Effector CD8-positive, alpha-beta T cell (primary cell): ENCODE results near the gene TLE2.
"Not testable (repeated sequence)": the region's sequence is repeated elsewhere in the genome, so short reads cannot be mapped to it uniquely, and the experiment has no call there.

Source experiments
- DNase-seq: peaks from one replicate; lab custom pipeline; 2025; lab: John Stamatoyannopoulos, UW

TLE2 gene

DNA sequence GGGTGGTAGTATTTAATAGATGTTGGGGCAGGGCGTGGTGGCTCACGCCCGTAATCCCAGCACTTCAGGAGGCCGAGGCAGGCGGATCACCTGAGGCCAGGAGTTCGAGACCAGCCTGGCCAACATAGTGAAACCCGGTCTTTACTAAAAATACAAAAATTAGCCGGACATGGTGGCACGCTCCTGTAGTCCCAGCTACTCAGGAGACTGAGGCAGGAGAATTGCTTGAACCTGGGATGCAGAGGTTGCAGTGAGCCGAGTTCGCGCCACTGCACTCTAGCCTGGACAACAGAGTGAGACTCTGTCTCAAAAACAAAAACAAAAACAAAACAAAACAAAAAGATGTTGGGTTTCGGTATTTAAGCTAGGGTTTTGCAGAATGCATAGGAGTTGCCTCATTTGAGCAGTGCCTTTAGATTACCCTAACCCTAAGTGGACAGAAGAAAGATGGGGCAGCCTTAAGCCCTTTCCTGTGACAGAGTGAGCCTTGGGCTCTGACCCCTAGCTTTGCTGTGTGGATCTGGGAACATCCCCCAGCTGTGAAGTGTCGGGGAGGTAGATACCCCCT, 8.0 kb upstream of the TLE2 start:
- not testable (repeated sequence) for DNase-seq

DNA sequence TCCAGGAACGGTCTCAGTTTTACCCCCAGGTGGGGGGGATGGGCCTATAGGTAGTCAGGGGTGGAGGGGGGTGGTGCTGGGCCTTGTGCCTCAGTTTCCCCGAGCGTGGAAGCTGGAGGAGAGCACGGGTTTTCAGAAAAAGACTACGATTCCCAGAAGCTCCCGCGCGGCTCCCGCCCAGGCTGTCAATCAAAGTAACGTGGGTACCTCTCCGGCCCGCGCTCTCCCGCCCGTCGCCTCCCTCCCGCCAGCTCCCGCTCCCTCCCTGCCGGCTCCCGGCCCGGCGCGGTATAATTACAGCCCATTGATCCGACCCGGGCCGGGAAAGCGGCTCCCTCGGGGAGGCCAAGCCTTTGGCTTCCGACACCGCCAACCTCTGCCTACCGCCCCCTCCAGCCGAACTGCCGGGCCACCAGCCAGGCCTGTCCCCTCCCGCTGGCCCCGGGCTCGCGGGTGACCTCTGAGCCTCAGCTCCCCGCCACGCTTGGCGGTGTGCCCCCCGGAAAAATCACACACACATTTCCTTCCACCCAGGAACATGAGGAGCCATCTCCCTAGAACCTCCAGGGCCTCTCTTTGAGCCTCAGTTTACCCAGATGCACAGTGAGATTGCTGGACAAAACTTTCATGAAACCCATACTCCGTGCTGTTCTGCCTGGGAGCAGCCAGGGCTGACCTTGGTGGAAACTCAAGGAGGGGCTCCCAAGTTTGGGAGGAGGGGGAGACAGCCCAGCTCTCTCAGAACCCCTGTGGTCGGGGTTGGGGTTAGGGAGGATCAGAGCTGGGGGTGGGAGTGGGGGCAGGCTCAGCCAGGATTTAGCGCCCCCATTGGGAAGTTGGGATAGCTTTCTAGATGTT, 7.3 kb upstream of the TLE2 start:
- DNase-seq, result peak; percentile 57

DNA sequence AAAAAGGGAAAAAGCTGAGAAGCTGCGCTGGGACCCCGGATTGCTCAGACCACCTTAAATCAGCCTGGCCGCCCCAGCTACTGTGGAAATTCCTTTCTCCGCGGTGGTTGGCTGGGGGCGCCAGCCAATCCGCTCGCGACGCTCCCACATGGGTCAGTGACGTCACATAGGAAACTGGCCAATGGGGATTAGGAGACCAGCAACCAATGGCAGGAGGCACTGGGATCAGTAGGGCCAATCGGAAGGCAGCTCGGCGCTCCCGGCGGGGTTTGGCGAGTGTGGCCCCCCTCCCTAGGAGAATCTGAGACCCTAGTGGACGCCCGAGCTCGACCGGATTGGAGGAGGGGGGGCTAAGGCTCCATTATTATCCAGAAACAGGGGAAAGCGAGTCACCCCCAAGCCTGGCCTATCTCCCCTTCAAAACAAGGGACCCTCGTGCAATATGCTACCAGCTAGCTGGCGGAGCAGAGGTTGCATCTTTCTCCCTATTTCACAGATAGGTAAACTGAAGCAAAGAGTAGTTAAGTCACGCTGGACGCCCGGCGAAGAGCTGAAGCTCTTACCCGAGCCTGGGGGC, 6.5 kb upstream of the TLE2 start:
- peak; percentile 90 for DNase-seq

DNA sequence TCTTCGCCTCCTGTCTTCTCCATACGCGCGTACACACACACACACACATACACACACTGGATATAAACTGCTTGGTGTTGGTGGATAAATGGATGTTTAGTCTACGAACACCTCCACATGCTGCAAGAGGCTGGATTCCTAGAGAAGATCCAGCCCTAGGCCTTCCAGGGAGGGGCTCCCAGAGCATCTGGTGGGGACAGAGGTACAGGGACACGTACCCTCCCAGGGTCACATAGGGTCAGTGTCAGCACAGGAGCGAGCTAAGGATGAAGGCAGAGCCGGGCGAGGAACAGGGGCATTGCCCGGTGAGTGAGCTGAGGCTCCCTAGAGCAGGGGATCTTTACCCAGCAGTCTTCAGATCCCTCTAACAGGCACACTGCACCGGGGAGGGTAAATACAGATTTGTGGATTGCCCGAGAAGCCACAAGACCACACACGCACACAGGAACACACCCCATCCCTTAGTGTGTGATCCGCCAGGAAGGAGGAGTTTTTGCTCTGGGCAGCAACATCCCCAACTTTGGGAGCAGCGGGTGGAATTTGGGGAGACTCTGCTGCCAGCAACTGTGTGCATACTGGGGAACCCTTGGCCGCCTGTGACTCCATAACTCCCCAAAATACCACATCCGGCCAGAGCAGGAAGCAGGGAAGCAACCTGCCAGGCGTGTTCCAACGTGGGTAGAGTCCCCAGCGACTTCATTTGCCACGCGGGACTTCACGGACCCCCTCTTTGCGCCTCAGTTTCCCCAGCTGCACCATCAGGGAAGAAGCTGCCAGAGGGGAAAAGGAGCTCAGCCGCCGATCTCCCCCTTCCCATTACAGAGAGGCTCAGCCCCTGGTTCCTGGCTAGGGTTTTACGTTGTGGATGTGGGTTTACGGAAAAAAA, 5.8 kb upstream of the TLE2 start:
- no peak for DNase-seq

DNA sequence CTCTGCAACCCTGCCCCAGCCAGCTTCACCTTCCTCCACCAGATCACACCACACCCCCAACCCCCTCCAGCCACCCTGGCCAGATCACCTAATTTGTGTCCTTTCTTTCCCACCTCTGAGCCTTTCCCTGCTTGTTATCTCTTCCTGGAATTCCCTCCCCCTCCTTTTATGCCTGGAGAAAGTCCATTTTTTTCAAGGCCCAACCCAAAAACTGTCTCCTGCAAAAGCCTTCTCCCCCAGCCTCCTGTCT, 5.3 kb upstream of the TLE2 start:
- DNase-seq, result no peak

DNA sequence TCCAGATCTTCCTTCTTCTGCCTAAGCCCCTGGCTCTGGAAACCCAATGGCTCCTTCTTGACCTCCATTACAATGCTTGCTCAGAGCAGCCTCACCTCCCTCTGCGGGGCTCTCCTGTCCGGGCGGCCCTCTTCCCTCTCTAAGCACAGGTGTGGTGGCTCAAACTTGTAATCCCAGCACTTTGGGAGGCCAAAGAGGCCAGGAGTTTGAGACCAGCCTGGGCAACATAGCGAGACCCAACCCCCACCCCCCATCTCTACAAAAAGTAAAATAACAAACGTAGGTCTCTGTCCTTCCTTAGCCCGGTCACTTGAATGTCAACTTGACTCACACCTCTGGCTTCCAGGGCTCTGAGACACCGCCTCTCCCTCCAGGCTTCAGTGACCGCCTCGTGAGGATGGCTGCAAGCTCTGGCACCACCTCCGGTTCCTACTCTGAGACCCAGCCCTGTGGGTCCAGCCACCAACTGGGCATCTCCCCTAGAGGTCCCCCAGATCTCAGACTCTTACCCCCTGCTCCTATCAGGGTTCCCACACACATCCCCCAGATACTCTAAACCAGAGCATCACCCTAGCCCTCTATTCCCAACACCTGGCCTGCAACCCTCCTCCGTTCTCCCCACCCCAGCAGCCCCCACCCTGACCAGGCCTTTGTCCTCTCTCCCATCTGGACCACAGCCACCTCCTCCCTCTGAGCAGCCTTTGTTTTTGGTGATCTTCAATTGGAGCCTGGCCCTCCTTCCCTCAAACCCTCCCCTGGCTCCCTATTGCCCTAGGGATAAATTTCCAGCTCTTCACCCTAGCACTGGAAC, 4.7 kb upstream of the TLE2 start:
- no peak for DNase-seq

DNA sequence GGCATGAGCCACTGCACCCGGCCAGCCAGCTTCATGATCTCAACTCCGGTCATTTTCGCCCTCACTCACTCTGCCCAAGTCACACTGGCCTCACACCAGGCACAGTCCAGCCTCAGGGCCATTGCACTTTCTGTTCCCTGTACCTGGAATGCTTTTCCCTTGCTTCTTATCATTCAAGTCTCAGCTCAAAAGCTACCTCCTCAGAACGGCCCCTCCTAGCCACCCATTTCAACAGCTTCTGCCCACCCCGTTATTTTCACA, 2.5 kb upstream of the TLE2 start:
- DNase-seq, result no peak

DNA sequence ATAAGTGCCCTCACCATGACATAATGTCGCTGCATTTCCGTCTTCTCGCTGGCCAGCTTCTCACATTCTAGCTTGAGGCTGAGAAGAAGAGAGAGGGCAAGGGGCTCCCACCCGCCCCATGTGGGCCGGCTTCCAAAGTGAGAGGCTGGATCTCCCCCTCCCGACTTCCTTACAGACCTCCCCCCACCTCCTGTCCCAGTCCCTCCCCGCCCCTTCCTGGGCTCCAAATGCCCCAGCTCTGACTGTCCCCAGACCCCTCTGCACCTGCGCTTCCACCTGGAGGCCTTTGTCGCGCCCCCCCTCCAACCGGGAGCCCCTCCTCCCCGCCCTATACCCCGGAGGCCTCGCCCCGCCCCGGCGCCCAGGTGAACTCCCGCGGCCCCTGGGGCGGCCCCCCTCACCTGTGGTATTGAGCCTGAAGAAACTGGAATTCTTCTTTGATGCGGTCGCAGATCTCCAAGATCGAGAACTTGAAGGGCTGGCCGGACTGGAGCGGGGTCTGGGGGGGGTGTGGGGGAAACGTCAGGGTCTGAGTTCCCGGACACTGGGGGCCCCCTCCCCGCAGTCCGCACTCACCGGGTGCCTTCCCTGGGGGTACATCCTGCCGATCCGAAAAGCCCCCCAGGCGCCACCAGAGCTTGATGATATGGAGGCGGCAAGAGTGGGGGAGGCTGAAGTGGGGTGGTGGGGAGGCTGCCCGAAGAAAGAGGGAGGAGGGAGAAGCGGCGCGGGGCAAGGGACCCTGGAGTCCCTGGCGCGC, 595 bp downstream of the TLE2 start:
- peak; percentile 18 for DNase-seq

DNA sequence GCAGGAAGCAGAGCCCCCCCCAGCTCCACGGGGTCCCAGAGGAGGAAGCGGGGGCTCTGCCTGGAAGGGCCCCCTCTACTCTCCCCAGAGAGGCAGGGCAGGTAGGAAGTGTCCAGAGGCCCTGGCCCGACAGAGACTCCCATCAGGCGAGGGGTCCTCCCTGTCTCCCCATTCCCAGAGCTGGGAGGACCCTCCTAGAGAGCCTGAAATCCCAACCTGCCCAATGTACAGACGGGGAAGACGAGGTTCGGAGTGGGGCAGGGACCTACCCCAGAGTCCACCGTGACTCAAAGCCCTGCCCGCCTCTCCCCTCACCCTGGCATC, 1.1 kb downstream of the TLE2 start:
- no peak for DNase-seq

DNA sequence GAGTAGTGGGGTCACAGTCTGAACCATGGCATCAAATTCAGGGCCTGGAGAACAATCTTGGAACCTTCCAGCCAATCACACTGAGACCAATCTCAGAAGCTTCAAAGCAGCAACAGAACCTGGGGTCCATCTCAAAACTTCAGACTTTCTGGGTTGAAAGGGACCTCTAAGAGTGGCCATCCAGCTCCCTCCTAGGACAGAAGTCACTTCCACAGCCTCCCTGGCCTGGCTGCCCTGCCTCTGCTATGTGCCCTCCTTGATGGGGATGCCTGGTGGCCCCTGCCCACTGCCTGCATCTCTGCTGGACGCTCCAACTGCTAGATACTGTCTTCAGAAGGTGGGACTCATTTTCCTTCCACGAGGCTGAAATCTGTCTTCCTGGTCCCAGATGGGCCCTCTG, 1.8 kb downstream of the TLE2 start:
- DNase-seq, result no peak

DNA sequence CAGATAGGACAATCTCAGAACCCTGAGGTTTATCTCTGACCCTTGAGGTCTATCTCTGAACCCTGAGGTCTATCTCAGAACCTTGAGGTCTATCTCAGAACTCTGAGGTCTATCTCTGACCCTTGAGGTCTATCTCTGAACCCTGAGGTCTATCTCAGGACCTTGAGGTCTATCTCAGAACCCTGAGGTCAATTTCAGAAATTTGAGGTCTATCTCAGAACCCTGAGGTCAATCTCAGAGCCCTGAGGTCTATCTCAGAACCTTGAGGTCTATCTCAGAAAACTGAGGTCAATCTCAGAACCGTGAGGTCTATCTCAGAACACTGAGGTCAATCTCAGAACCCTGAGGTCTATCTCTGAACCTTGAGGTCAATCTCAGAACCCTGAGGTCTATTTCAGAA, 2.3 kb downstream of the TLE2 start:
- DNase-seq, result no peak

DNA sequence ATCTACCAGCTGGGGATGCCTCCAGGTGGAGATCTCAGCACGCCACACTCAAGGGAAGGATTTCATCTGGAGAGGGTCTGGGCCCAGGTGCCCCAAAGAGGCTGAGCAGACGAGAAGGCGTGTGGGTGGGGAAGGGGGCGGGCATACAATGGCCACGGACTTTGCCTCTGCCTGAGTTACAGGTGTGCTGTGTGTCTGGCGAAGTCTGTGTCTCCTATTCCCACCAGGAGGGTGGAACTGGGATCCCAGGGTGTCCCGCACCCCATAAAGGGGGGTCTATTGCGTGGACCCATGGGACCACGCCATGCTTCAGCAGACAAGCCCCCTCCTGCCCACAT, 3.6 kb downstream of the TLE2 start:
- no peak for DNase-seq

DNA sequence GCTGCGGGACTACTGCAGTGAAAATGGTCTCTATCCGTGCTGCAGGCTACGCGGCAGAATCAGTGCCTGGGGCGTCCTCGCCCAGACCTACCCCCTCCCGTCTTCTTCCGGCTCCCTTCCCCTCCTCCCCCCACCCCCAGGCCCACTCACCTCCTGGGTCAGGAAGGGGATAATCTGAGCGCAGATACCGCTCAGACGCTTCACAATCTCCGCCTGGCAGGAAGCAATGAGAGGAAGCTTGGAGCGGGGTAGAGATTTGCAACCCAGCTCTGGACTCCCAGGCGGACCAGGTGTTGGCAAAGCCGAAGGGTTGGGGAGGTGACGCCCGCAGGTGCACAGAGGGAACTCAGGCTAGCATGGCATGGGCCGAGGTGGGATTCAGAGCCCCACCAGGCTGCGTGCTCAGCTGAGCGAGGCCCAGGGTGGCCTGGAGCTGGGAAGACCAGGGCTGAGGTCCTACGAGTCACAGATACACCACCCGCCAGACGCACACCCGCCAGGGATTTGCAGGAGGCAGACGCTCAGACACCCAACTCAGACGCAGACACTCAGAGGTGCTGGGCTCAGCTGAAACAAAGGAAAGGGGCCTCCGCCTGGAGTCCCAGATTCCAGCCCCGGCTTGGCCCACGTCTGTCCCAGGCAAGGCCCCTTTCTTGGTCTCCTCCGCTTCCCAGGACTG, 4.1 kb downstream of the TLE2 start:
- DNase-seq, result no peak

DNA sequence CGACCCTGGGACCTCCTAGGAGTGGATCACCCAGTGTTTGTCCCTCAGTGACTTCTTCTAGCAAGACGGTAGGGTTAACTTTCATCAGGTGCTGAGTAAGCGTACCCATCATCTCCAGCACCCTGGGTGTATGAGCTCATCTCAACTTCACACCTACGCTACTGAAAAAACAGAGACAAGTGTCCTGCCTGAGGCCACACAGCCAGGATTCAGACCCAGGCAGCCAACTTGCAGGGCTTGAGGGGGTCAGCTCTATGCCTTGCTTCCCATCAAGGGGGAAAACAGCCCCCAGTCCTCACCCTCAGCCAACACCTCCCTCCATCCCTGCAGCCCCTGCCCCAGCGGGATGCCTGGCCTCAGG, 4.6 kb downstream of the TLE2 start:
- no peak for DNase-seq

DNA sequence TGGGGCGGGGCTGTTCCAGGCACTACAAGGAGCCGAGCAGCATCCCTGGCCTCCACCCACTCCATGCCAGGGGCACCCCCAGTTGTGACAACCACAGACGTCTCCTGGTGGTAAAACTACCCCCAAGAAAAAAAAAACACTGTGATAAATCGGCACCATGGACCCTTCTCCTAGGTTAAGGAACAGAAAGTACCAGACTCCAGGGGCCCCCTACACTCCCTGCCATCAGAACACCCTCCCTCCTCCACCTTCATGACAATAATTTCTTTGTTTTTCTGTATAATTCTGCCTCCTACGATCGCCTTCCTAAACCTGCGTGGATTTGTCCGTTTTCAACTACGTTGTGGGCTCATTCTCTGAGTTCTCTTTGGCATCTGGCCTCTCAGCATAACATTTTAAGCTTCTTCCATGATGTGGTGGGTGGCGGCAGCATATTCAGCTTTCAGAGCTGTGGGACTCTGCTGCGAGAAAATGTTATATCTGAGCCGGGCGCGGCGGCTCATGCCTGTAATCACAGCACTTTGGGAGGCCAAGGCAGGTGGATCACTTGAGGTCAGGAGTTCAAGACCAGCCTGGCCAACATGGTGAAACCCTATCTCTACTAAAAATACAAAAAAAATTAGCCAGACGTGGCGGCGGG, 8.6 kb downstream of the TLE2 start:
- no peak for DNase-seq

DNA sequence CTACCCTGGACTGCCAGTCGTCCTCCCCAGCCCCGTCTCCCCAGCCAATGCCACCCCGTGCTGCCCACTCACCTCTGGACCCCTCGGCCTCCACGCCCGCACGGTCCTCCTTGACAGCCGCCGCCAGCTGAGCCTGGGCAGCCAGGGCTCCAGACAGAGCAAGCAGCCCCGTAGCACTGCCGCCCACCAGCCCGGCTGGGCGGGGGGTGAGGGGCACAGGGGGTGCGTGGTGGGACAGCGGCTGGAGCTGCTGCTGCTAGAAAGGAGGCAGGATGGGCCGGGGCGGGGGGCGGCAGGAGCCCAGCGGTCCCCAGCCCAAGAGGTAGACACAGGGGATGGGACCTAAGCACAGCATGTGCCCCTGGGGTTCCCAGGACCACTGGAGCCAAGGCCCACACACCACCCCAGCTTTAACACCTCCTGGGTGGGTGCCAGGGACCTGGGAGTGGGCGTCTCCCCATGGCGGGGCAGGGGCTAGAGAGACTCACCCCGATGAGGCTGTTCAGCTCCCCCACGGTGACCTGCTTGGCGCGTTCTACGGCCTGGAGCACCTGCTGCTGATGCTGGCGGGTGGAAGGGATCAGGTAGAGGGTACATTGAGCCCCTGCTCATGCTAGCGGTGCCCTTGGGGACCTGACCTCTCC, 9.7 kb downstream of the TLE2 start:
- DNase-seq, result no peak

DNA sequence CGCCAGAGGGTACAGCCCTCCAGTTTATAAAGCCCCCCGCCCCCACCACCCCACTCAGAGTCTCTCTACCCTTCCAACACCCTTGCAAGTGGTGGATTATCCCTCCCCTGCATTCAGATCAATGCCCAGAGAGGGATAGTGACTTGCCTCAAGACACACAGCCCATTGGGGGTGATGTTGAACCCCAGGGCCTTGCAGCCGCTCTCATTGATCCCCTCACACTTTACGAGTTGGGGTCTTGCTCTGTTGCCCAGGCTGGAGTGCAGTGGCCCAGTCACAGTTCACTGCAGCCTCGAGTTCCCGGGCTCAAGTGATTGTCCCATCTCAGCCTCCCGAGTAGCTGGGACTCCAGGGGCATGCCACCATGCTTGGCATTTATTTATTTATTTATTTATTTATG, 11.2 kb downstream of the TLE2 start:
- no peak for DNase-seq

DNA sequence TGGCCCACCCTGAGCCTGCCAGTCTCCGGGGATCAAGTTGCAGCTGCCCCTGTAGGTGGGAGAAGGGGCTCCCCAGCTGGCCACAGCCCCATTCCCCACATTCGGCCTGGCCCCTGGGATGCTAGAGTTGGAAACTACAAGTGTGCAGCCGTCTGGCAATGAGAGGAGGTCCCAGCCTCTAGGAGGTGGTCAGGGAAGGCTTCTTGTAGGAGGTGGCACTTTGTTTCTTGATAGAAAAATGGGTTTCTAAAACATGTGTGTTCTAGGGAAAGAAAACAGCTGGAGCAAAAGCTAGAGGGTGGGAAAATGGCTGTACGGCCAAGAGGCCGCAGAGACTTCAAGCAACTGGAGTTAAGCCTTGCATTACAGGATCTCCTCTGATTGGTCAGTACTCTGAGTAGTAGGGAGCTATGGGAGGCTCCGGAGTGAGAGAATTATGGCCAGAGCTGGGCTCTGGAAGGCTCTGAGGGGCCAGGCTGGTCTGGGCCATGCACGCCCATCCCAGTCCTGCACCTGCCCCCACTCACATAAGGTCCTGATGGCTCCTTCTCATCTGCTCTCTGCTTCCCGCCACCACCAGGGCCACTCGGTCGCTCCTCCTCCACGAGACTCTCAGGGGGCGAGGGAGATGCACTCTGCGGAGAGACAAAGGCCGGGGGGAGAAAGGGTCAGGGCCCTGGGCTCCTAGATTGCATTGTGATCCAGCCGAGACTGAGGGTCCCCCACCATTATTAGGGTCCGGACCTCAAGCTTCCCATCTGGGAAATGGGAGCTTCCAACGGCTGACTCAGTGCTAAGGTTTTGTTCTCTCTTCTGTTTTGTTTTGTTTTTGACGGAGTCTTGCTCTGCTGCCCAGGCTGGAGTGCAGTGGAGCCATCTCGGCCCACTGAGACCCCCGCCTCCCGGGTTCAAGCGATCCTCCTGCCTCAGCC, 13.7 kb downstream of the TLE2 start:
- DNase-seq, result no peak

DNA sequence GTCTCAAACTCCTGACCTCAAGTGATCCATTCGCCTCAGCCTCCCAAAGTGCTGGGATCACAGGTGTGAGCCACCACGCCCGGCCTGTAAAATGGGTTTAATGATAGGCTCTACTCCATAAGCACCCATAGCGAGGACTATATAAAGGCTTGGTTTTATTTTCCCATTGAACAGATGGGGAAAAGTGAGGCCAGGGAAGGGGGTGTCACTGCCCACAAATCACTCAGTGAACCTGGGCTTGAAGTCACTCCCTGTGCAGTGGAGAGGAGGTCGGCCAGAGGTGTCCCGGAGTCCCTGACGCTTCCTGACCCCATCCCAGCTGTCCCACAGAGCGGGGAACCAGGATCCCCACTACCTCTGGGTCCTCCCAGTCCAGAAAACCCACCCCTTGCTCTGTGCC, 14.9 kb downstream of the TLE2 start:
- no peak for DNase-seq
